CD4-positive, alpha-beta T cell treated with Interleukin-1 beta for 1 hour (primary cell): ENCODE measurements around the gene ZNF335.
A peak's percentile ranks its signal among the peaks of the same experiment; 100 is the strongest.
"Not testable (repeated sequence)": the region's sequence is repeated elsewhere in the genome, so short reads cannot be mapped to it uniquely, and the experiment has no call there.

Source experiments
- DNase-seq, 2 donors: peaks; one replicate each; pipeline ENCODE4 v3.0.0-alpha.2; 2020 to 2022

The ZNF335 gene

GRCh38 chr20:45910670-45911485 lies 61.1 kb downstream of the ZNF335 start:
- DNase-seq, result peak; percentile 92 to 95

- no peak for DNase-seq
Observed at GRCh38 chr20:45909817-45910669, 62.0 kb downstream of the ZNF335 start.

- DNase-seq, result no peak
Observed at GRCh38 chr20:45909336-45909808, 62.6 kb downstream of the ZNF335 start.

GRCh38 chr20:45908084-45908483 lies 63.9 kb downstream of the ZNF335 start:
- no peak for DNase-seq

- no peak for DNase-seq
Observed at GRCh38 chr20:45907219-45907948, 64.6 kb downstream of the ZNF335 start.

GRCh38 chr20:45905505-45906079 lies 66.4 kb downstream of the ZNF335 start:
- no peak for DNase-seq

GRCh38 chr20:45904583-45905504 lies 67.2 kb downstream of the ZNF335 start:
- DNase-seq, result no peak

- no peak for DNase-seq
Observed at GRCh38 chr20:45902199-45902701, 69.8 kb downstream of the ZNF335 start.

GRCh38 chr20:45901332-45901731 lies 70.7 kb downstream of the ZNF335 start:
- DNase-seq, result not testable (repeated sequence)

GRCh38 chr20:45899046-45899835 lies 72.8 kb downstream of the ZNF335 start:
- DNase-seq, result no peak
